Body of pancreas (tissue), 4 donors: ENCODE results near the gene MGAT3. TPM values are rescaled to one million over a fixed set of nuclear protein-coding genes. Genes with fewer than 3 reads are reported as not detected.
A peak's percentile ranks its signal among the peaks of the same experiment; 100 is the strongest.

Experiments
- ATAC-seq: fragments of 150-250 bp; one replicate; pipeline ENCODE4 v1.9.1; 2016
- DNase-seq, 4 donors: peaks; one replicate each; pipeline ENCODE4 v3.0.0-alpha.2; 2019
- H3K27ac ChIP-seq, 4 donors: fragments of 200-600 bp; sonication (generic); 1 replicate in 3 of 4; 2 replicates in 1 of 4; pipeline versions ENCODE4 v1.5.1 to v1.6.1; 2016 to 2019; ENCODE audit warnings: mild to moderate bottlenecking in 1 of 4, mixed read lengths in 1 of 4, moderate library complexity in 1 of 4
- H3K27me3 ChIP-seq, 2 donors: fragments of 200-600 bp; sonication (generic); one replicate each; pipeline ENCODE4 v1.6.0; 2016; ENCODE audit warnings: mild to moderate bottlenecking in 1 of 2
- H3K36me3 ChIP-seq, 2 donors: fragments of 200-600 bp; sonication (generic); replicated peaks in 1 of 2; 2 replicates each; pipeline ENCODE4 v1.5.1; 2016; ENCODE audit warnings: low read depth in 2 of 2; ENCODE audit not compliant: insufficient read depth in 1 of 2
- H3K4me1 ChIP-seq: fragments of 200-600 bp; sonication (generic); one replicate; pipeline ENCODE4 v1.6.0; 2016
- H3K4me3 ChIP-seq, 2 donors: fragments of 200-600 bp; sonication (generic); 1 replicate in 1 of 2; 2 replicates in 1 of 2; pipeline ENCODE4 v1.5.1; 2016 to 2019
- H3K9me3 ChIP-seq, 3 donors: fragments of 200-600 bp; sonication (generic); 1 replicate in 2 of 3; 2 replicates in 1 of 3; pipeline ENCODE4 v1.5.1; 2016
- POLR2A ChIP-seq, 3 donors: fragments of 450-650 bp; IDR thresholded peaks; one replicate each; pipeline ENCODE4 v1.6.1; 2016; ENCODE audit warnings: antibody characterized with exemption in 3 of 3, mild to moderate bottlenecking in 2 of 3
- WGBS, 2 donors: methylation state at CpG; one replicate each; pipeline ENCODE4 v1.1.5; 2017; 5-methylcytosine and 5-hydroxymethylcytosine counted together
- intact Hi-C: fragments of 100-400 bp; cut with DNase I; formaldehyde crosslinking; loops from one replicate; pipeline ENCODE4 v1.15.1; 2023
- total RNA-seq, 2 donors: library from RNA; depleted of rRNA; stranded (reverse); fragments of >200 nt; gene quantifications; one replicate each; pipeline ENCODE4 v1.1.0, GENCODE V29; 2016
- TF ChIP-seq, protein P1 (sequence below), 7 experiments: fragments of 450-650 bp in 4 of 7; fragments of 200-600 bp in 3 of 7; sonication (generic) in 3 of 7; IDR thresholded peaks; one replicate each; pipeline ENCODE4 v1.5.1; 2016 to 2019; ENCODE audit warnings: antibody characterized with exemption in 7 of 7

MGAT3 gene
- total RNA-seq, 2 donors from 2014 or later = 0.99 to 2.9 TPM

DNA sequence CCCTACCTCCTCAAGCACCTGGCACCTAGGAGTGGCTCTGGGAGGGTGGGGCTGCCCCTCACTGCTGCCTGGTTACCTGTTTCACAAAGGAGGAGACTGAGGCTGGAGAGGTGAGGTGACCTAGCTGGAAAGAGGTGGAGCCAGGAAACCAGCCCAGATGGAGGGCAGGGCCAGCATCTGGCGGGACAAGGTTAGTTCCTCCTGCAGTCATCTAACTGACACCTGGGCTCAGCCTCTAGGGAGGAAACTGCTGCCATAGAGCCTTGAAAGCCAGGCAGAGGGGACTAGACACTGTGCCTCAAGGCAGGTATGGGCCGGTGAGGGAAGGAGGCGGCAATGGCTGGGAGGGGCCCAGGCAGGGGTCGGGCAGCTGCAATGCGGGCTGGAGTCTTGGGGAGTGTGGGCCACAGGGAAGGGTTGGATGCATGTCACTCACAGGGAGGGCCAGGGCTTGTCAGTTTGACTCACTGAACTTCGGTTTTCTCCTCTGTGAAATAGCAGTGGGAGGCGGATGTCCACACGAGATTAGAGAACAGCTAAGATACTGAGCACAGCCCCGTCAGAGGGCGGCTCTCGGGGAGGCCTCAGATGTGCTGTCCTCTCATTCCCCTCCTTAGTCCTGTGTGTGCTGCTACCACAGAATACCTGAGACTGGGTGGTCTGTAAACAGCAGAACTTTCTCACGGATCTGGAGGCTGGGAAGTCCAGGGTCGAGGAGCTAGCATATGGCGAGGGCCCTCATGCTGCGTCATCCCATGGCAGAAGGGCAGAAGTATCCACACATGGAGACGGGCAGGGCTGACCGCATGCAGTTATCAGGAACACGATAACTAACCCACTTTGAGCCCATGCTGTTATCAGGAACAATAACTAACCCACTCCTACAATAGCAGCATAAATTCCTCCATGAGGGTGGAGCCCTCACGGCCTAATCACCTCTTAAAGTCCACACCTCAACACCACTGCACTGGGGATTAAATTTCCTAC is 16.1 kb downstream of the MGAT3 start:
- no peaks in the 10 kb centered on the region for H3K9me3 ChIP-seq
- no peaks in the 10 kb centered on the region for H3K27me3 ChIP-seq
- DNase-seq (peak in 3 of 4 donors; percentile 41 to 53 (median 52)), ATAC-seq (no peak)
- H3K27ac ChIP-seq = peak overlapping the region in 3 of 4 donors; percentile 11 to 51 (median 50)
- H3K4me1 ChIP-seq = peaks cover 33% of the 10 kb centered on the region
- intact Hi-C loops = no loop called here
- H3K4me3 ChIP-seq = no peak overlapping the region
- TF ChIP-seq, protein P1, sequence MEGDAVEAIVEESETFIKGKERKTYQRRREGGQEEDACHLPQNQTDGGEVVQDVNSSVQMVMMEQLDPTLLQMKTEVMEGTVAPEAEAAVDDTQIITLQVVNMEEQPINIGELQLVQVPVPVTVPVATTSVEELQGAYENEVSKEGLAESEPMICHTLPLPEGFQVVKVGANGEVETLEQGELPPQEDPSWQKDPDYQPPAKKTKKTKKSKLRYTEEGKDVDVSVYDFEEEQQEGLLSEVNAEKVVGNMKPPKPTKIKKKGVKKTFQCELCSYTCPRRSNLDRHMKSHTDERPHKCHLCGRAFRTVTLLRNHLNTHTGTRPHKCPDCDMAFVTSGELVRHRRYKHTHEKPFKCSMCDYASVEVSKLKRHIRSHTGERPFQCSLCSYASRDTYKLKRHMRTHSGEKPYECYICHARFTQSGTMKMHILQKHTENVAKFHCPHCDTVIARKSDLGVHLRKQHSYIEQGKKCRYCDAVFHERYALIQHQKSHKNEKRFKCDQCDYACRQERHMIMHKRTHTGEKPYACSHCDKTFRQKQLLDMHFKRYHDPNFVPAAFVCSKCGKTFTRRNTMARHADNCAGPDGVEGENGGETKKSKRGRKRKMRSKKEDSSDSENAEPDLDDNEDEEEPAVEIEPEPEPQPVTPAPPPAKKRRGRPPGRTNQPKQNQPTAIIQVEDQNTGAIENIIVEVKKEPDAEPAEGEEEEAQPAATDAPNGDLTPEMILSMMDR (IDR thresholded peaks at IDR 0.05) = no peak
- TF ChIP-seq POLR2A (IDR thresholded peaks at IDR 0.05) = peak in 1 of 3 donors; percentile 9
- no peaks in the 10 kb centered on the region for H3K36me3 ChIP-seq
- WGBS, 2 donors = 70 to 71% methylated on average over 19 of the region's 19 CpGs

DNA sequence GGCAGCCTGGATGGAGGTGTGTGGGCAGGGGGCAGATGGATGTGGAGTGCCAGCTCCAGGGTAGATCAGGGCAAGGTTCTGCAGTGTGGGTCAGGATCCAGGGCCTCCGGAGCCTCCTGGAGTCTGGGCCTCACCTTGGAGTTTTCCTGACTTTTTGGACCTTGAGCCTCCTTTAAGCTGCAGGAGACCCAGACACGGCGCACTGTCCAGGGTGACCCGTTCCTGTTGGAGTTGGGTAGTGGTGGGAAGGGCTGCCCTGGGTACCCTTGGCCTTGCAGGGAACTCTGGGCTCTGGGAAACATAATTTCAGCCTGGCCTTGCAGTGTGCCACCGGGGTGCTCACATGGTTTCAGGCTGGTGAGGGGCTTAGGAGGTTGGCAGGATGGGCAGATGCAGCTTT is 17.0 kb downstream of the MGAT3 start:
- DNase-seq (no peak), ATAC-seq (peak; percentile 2)
- 73 to 76% methylated on average over 4 to 5 of the region's 5 CpGs for WGBS, 2 donors
- peak overlapping the region in 1 of 4 donors; percentile 50 for H3K27ac ChIP-seq
- H3K27me3 ChIP-seq = no peaks in the 10 kb centered on the region
- no peaks in the 10 kb centered on the region for H3K36me3 ChIP-seq
- intact Hi-C loops = no loop called here
- H3K9me3 ChIP-seq = no peaks in the 10 kb centered on the region
- H3K4me1 ChIP-seq = peaks cover 33% of the 10 kb centered on the region
- H3K4me3 ChIP-seq = no peak overlapping the region
- no peak for TF ChIP-seq POLR2A (IDR thresholded peaks at IDR 0.05)
- TF ChIP-seq, protein P1 (IDR thresholded peaks at IDR 0.05) = no peak

DNA sequence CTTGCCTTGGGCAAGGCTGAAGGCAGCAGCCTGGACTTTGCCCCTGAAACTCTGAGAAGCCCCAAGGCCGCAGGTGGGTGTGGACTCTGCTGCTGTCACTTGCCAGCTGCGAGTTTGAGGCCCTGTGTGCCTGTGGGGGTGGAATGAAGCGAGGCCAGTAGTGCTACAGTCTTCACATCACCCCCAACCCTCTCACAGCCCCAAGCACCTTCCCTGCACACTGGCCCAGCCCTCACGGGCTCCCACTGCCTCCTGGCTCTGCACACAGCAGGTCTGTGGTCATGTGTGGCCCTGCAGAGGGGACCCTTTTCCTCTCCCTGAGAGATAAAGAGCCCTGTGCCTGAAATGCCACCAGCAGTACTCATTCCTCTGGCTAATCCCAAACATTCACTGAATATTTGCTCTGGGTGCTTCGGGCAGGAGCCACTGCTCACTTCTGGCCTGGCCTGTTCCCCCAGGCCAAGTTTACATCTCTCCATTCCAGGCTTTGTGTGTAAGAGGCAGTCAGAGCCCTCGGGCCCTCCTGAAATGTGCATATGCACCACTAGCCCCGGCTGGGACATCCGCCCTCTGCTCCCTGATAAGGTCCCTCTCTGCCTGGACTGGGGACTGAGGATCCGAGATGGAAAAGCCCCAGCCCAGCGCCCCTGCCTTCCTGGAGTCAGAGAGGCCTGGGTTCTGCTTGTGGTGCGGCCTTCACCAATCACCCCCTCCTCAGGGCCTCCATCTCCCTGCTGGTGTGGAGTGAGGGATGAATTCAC is 17.7 kb downstream of the MGAT3 start:
- TF ChIP-seq POLR2A (IDR thresholded peaks at IDR 0.05) = no peak
- TF ChIP-seq, protein P1 (IDR thresholded peaks at IDR 0.05) = no peak
- peak; percentile 43 for ATAC-seq

DNA sequence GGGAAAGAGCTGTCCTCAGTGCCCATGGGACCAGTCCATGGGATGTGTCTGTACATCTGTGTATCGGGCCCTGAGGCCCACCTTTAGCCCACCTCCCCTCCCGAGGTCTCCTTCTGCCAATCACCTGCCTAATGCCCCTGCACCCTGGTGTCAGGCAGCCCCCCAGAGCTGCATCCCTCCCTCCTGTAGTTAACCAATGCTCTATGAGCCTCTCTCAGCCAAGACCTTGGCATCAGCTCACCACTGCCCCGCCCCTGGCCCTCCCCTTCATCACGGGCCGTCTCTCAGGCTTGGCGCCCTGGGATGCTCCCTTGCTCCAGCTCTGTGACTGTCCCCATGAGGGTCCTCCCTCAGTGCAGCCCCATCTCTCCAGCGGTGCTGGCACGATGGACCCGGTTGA is 18.5 kb downstream of the MGAT3 start:
- H3K4me1 ChIP-seq = peaks cover 33% of the 10 kb centered on the region
- TF ChIP-seq, protein P1 (IDR thresholded peaks at IDR 0.05) = no peak
- TF ChIP-seq POLR2A (IDR thresholded peaks at IDR 0.05) = no peak
- DNase-seq (no peak), ATAC-seq (no peak)
- no peaks in the 10 kb centered on the region for H3K9me3 ChIP-seq
- H3K27me3 ChIP-seq = no peaks in the 10 kb centered on the region
- no peak overlapping the region for H3K27ac ChIP-seq
- intact Hi-C loops = no loop called here
- no peaks in the 10 kb centered on the region for H3K36me3 ChIP-seq
- H3K4me3 ChIP-seq = no peak overlapping the region
- 75 to 82% methylated on average over 8 to 9 of the region's 9 CpGs for WGBS, 2 donors

More for the DNA sequence above, 17.7 kb downstream of the MGAT3 start:
- Histone ChIP-seq H3K27me3 (no peaks in the 10 kb centered on the region), H3K9me3 (no peaks in the 10 kb centered on the region), H3K4me3 (no peak overlapping the region), H3K4me1 (peaks cover 33% of the 10 kb centered on the region), H3K36me3 (no peaks in the 10 kb centered on the region), H3K27ac (peak overlapping the region in 2 of 4 donors; percentile 37 to 50)
- intact Hi-C loops = no loop called here
- WGBS, 2 donors = 35 to 43% methylated on average over 7 to 8 of the region's 11 CpGs
- DNase-seq = peak; percentile 34 to 70 (median 50)
